GM21825 (cell line): Measurements from ENCODE around the gene CCDC134.

Experiments
- ATAC-seq: cut with Tn5 transposase; IDR thresholded peaks from one replicate; pipeline ENCODE4 v1.9.1; 2021; ENCODE audit warnings: mild to moderate bottlenecking, moderate library complexity; ENCODE audit not compliant: unreplicated experiment

Gene CCDC134

DNA sequence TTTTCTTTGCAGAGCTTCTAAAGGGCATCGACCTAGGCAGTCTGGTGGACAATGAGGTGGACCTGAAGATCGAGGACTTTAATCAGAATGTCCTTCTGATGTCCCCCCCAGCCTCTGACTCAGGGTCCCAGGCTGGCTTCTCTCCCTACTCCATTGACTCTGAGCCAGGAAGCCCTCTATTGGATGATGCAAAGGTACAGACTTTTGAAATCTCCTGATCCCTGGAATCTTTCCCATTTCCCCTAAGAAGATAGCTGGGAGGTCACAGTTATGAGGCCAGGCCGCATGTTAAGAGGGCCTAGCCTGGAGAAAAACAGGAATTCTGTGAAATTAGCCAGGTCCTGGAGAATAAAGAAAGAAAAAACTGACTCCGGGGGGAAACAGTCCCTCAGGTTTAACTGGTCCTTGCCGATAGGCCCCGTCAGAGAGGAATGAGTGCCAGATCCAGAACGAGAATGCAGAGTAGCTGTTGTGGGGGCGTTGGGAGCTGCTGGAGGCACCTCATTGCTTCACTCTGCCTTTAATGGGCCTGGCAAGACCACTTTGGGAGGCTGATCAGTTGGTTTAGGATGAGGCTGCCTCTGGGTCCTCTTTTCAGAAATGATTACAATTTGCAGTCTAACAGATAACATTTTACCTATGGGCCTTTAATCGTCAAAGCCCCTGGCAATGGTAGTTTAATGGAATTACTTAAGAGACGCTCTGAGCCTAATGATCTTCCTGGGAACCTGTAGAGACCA is 75.2 kb downstream of the CCDC134 start:
- ATAC-seq = no peak
